Measurements from ENCODE around the gene B4GALT6. TPM values are rescaled to one million over a fixed set of nuclear protein-coding genes. Genes with fewer than 3 reads are reported as not detected.

The B4GALT6 gene
- polyA plus RNA-seq, 1 donor (not counting 4 experiments of a cell fraction or from before 2014, with no cell fraction given) = 7.1 TPM

GRCh38 chr18:31669541-31669940 lies 14.8 kb downstream of the B4GALT6 start:
- Histone ChIP-seq H3K4me3 (ENCODE audit: control insufficient read depth in 2 of 3, extremely low read depth in 1 of 3, insufficient read depth in 2 of 3, low read depth in 1 of 3, low read length in 3 of 3) (no peak overlapping the region), H4K20me1 (ENCODE audit: control insufficient read depth, extremely low read depth, insufficient read depth, low read length) (no peaks in the 10 kb centered on the region), H3K79me2 (ENCODE audit: control insufficient read depth, insufficient read depth, low read length) (no peaks in the 10 kb centered on the region), H3K9ac (ENCODE audit: control insufficient read depth, extremely low read depth, insufficient read depth, low read length) (no peak overlapping the region), H3K9me3 (ENCODE audit: control insufficient read depth, low read depth, low read length) (no peaks in the 10 kb centered on the region), H3K36me3 (ENCODE audit: control insufficient read depth in 2 of 2, extremely low read depth in 1 of 2, insufficient read depth in 2 of 2, low read length in 2 of 2) (no peaks in the 10 kb centered on the region), H3K4me2 (ENCODE audit: control insufficient read depth, extremely low read depth, insufficient read depth, low read depth, low read length) (no peak overlapping the region), H2AFZ (ENCODE audit: control insufficient read depth, low read length) (no peak overlapping the region), H3K4me1 (ENCODE audit: control insufficient read depth, extremely low read depth, insufficient read depth, low read length) (no peaks in the 10 kb centered on the region), H3K9me1 (ENCODE audit: control insufficient read depth, extremely low read depth, insufficient read depth, low read length) (no peaks in the 10 kb centered on the region), H3K27ac (ENCODE audit: control insufficient read depth, insufficient read depth, low read length) (no peak overlapping the region), H3K27me3 (ENCODE audit: control insufficient read depth, extremely low read depth, insufficient read depth, low read length) (no peaks in the 10 kb centered on the region)
- FAIRE-seq (no peak), DNase-seq (ENCODE audit: low read depth, low spot score) (no peak)
- dilution Hi-C loops (cut with MboI; ENCODE audit: extremely low pct_ligation_motif_present, low sequenced_read_pairs) = no loop called here
- TF ChIP-seq CTCF (optimal IDR thresholded peaks at IDR 0.05 in 1 of 3, IDR thresholded peaks at IDR 0.05 in 1 of 3, conservative IDR thresholded peaks at IDR 0.05 in 1 of 3; ENCODE audit: extremely low read depth in 1 of 3, insufficient read depth in 2 of 3, low read length in 3 of 3) = no peak
- no peak for TF ChIP-seq EZH2 (IDR thresholded peaks at IDR 0.05; ENCODE audit: low read length)

- Histone ChIP-seq H3K4me2 (ENCODE audit: control insufficient read depth, extremely low read depth, insufficient read depth, low read depth, low read length) (no peak overlapping the region), H3K9me1 (ENCODE audit: control insufficient read depth, extremely low read depth, insufficient read depth, low read length) (no peaks in the 10 kb centered on the region), H3K9ac (ENCODE audit: control insufficient read depth, extremely low read depth, insufficient read depth, low read length) (no peak overlapping the region), H3K27ac (ENCODE audit: control insufficient read depth, insufficient read depth, low read length) (no peak overlapping the region), H3K4me3 (ENCODE audit: control insufficient read depth in 2 of 3, extremely low read depth in 1 of 3, insufficient read depth in 2 of 3, low read depth in 1 of 3, low read length in 3 of 3) (no peak overlapping the region), H3K9me3 (ENCODE audit: control insufficient read depth, low read depth, low read length) (no peaks in the 10 kb centered on the region), H2AFZ (ENCODE audit: control insufficient read depth, low read length) (no peak overlapping the region), H4K20me1 (ENCODE audit: control insufficient read depth, extremely low read depth, insufficient read depth, low read length) (no peaks in the 10 kb centered on the region), H3K79me2 (ENCODE audit: control insufficient read depth, insufficient read depth, low read length) (no peaks in the 10 kb centered on the region), H3K27me3 (ENCODE audit: control insufficient read depth, extremely low read depth, insufficient read depth, low read length) (no peaks in the 10 kb centered on the region), H3K36me3 (ENCODE audit: control insufficient read depth in 2 of 2, extremely low read depth in 1 of 2, insufficient read depth in 2 of 2, low read length in 2 of 2) (no peaks in the 10 kb centered on the region), H3K4me1 (ENCODE audit: control insufficient read depth, extremely low read depth, insufficient read depth, low read length) (no peaks in the 10 kb centered on the region)
- dilution Hi-C loops (cut with MboI; ENCODE audit: extremely low pct_ligation_motif_present, low sequenced_read_pairs) = no loop called here
- no peak for FAIRE-seq
- no peak for DNase-seq (ENCODE audit: low read depth, low spot score)
- TF ChIP-seq CTCF (optimal IDR thresholded peaks at IDR 0.05 in 1 of 3, IDR thresholded peaks at IDR 0.05 in 1 of 3, conservative IDR thresholded peaks at IDR 0.05 in 1 of 3; ENCODE audit: extremely low read depth in 1 of 3, insufficient read depth in 2 of 3, low read length in 3 of 3) = no peak
These were observed 17.2 kb downstream of the B4GALT6 start for GRCh38 chr18:31667185-31667584.

Data from keratinocyte (primary cell).